NCI-H146 (cell line): Measurements from ENCODE around the gene NFE2L1.

Experiments used
- DNase-seq: peaks from one replicate; lab custom pipeline; 2025; lab: John Stamatoyannopoulos, UW

NFE2L1 gene

DNA sequence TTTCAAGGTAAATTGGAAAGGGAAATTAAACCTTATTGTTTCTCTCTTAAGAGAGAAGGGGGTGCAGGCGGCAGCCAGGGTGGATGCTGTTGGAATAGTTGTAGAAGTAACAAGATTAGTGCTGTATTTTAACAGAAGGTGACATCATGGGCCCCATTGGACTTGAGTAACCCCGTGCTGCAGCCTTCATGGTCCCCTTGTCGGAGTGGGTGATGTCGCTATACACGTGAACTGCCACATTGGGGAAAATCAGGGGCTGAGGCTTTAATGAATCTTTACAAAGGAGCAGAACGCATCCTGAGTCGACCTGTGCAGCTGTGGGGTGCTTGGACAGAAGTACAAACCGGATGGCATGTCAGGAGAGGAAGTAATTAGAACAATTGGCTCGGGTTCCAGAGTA lies 62.6 kb downstream of the NFE2L1 start:
- DNase-seq, result no peak
